Measurements from ENCODE around the gene SCN1B. TPM values are rescaled to one million over a fixed set of nuclear protein-coding genes. Genes with fewer than 3 reads are reported as not detected.

SCN1B gene
- total and polyA plus RNA-seq, 3 donors from 2014 or later: 3.5 to 7.5 (median 6.6) TPM

GRCh38 chr19:35034005-35034502 lies 3.8 kb downstream of the SCN1B start:
- no peaks in the 10 kb centered on the region for H3K9me3 ChIP-seq
- DNase-seq: no peak
- TF ChIP-seq POLR2A (IDR thresholded peaks at IDR 0.05) (no peak), CTCF (IDR thresholded peaks at IDR 0.05) (no peak)
- no peaks in the 10 kb centered on the region for H3K36me3 ChIP-seq (ENCODE audit: low read depth, missing control alignments)
- H3K4me3 ChIP-seq: no peak overlapping the region
- peaks cover 10% of the 10 kb centered on the region for H3K4me1 ChIP-seq
- H3K27ac ChIP-seq: no peak overlapping the region
- WGBS, 2 donors: 94% methylated on average over 14 to 17 of the region's 17 CpGs
- no peaks in the 10 kb centered on the region for H3K27me3 ChIP-seq
- intact Hi-C loops (cut with DNase I; ENCODE audit: low total_unique reads): no loop called here

DNA sequence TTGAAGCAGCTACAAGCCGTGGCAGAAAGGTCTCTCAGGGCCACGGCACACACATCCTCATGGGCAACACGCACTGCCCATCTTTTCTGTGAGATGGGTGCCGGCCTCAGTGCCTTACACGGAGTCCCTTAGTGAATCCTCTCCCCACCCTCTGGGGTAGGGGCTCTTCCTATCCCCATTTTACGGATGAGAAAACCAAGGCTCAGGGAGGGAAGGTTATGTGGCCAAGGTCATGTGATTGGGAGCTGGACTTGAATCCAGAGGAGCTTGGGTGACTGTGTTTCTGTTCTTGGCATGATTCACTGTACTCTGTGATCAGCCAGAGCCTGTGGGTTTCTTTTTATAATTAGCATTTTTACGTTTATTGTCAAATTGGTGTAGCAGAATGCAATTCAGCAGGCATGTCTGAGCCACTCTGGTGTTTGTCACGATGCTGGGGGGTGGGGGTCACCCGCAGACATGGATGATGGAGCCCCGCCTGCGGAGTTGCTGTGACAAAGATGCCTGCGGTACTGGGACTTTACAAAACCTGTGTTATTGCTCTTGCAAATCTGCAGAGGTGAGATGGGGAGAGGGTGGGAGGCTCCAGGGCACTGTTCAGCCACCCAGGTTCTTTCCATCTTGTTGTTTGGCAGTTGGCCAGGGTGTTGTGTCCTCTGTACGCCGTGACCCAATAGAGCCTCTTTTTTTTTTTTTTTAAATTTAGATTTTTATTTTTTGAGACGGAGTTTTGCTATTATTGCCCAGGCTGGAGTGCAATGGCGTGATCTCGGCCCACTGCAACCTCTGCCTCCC lies 4.5 kb downstream of the SCN1B start:
- Histone ChIP-seq H3K4me1 (peaks cover 10% of the 10 kb centered on the region), H3K27ac (no peak overlapping the region), H3K4me3 (no peak overlapping the region), H3K27me3 (no peaks in the 10 kb centered on the region), H3K36me3 (ENCODE audit: low read depth, missing control alignments) (no peaks in the 10 kb centered on the region), H3K9me3 (no peaks in the 10 kb centered on the region)
- TF ChIP-seq CTCF (IDR thresholded peaks at IDR 0.05): no peak
- no peak for TF ChIP-seq POLR2A (IDR thresholded peaks at IDR 0.05)
- DNase-seq: no peak
- WGBS, 2 donors: 81% methylated on average over 17 of the region's 17 CpGs
- intact Hi-C loops (cut with DNase I; ENCODE audit: low total_unique reads): no loop called here

DNA sequence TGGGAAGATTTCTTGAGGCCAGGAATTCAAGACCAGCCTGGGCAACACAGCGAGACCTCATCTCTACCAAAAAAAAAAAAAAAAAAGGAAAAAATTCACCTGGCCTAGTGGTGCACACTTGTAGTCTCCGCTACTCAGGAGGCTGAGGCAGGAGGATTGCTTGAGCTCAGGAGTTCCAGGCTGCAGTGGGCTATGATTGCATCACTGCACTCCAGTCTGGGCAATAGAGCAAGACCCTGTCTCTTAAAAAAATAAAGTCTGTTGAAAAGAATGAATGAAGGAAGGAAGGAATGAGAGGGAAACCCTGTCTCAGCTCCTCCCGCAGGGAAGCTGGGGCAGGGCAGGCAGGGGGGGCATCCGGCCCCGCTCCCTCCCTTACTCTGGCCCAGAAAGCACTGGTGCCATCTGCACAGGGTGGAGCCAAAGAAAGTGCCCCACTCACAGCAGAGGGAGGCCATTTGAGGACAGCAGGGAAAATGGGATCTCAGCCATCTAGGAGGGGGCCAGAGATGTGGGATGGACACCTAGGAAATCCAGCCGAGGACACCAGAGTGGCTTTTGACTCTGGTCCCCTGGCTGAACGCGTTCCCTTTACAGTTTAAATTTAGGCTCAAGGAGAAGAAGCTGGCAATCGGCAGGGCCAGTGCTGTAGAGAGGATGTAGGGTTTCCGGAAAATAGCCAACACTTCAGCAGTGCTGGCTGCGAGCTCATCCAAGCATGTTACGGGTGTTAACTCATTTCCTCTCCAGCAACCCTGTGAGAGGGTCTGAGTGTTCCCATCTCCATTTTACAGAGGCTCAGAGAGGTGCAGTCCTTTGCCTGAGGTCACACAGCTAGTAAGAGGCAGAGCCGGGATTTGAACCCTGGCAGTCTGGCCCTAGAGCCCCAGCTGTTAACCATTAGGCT lies 7.7 kb downstream of the SCN1B start:
- WGBS, 2 donors: 49 to 54% methylated on average over 13 of the region's 13 CpGs
- Histone ChIP-seq H3K4me1 (peaks cover 35% of the 10 kb centered on the region), H3K27me3 (no peaks in the 10 kb centered on the region), H3K27ac (peak overlapping the region in 1 of 2 donors; percentile 59), H3K9me3 (no peaks in the 10 kb centered on the region), H3K36me3 (ENCODE audit: low read depth, missing control alignments) (no peaks in the 10 kb centered on the region), H3K4me3 (no peak overlapping the region)
- TF ChIP-seq CTCF (IDR thresholded peaks at IDR 0.05) (no peak), POLR2A (IDR thresholded peaks at IDR 0.05) (no peak)
- intact Hi-C loops (cut with DNase I; ENCODE audit: low total_unique reads): no loop called here
- peak; percentile 55 for DNase-seq

DNA sequence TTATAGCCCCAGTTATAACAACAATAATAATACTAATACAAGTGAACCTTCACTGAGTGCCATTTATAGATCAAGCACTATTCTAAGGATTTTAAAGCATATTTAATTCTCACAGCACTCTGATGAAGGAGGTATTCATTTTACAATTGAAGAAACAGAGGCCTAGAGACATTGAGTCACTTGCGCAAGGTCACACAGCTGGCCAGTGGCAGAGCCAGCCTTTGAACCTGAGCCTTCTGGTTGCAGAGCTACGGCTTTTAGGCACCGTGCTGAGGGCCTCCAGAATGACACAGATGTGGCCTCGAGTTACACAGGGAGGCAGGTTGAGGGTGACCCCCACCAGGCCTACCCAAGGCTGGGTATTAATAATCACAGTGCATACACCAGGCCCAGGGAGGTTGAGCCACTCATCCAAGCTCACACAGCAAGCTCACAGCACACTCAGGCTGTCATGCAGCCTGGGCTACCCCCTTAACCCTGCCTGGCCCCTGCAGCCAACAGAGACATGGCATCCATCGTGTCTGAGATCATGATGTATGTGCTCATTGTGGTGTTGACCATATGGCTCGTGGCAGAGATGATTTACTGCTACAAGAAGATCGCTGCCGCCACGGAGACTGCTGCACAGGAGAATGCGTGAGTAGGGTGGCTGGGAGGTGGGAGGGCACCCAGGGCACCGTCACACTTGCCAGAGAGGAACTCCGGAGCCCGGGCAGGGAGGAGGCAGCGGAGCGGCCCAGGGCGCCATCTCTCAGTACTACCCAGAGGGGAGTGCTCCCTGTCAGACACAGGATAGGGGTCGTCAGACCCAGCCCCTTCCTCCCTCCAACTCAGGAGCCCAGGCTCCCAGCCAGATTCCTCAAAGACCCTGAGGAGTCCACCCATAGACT lies 8.6 kb downstream of the SCN1B start:
- peaks cover 35% of the 10 kb centered on the region for H3K4me1 ChIP-seq
- intact Hi-C loops (cut with DNase I; ENCODE audit: low total_unique reads): no loop called here
- H3K36me3 ChIP-seq (ENCODE audit: low read depth, missing control alignments): no peaks in the 10 kb centered on the region
- peak overlapping the region in 1 of 2 donors; percentile 59 for H3K27ac ChIP-seq
- 59 to 79% methylated on average over 7 to 17 of the region's 17 CpGs for WGBS, 2 donors
- no peak for DNase-seq
- H3K4me3 ChIP-seq: no peak overlapping the region
- H3K27me3 ChIP-seq: no peaks in the 10 kb centered on the region
- TF ChIP-seq CTCF (IDR thresholded peaks at IDR 0.05) (no peak), POLR2A (IDR thresholded peaks at IDR 0.05) (no peak)
- no peaks in the 10 kb centered on the region for H3K9me3 ChIP-seq
